NCI-H128 (cell line): ENCODE measurements around the gene KMT5B.
"Not testable (repeated sequence)": the region's sequence is repeated elsewhere in the genome, so short reads cannot be mapped to it uniquely, and the experiment has no call there.

Experiments used
- DNase-seq: peaks from one replicate; lab custom pipeline; 2025; ENCODE audit not compliant: unreplicated experiment; lab: John Stamatoyannopoulos, UW

Gene KMT5B

DNA sequence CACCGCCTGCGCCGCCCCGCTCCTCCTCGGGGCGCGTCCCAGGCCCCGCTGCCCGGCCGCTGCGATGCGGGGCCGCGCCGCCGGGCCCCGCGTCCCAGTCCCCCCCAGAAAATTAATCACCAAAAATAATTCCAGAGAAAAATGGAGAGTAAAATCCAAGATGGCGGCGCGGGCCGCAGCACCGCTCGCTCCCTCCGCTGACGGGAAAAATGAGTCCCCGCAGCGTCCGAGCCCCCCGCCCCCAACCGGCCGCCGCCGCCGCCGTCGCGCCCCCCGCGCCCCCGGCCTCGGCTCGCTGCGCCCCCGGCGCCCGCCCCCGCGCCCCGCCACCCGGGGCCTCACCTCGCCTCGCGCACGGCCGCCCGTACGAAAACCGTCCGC lies at the start of gene KMT5B:
TSS of gene KMT5B (minus strand) at position 162 of the 381 bp plus-strand sequence. CDS start 23,220 bp downstream, outside the sequence.
- DNase-seq: no peak

DNA sequence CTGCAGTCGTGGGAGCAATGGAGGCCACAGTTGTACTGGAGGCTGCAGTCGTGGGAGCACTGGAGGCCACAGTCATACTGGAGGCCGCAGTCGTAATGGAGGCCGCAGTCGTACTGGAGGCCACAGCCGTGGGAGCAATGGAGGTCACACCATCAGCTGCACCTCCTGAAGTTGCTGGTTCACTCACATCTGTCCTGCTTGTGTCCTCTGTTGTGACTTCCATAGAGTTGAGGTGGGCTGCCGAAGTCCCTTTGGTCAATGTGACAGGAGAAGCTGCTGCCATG lies 49.4 kb upstream of the KMT5B start:
- DNase-seq: no peak

DNA sequence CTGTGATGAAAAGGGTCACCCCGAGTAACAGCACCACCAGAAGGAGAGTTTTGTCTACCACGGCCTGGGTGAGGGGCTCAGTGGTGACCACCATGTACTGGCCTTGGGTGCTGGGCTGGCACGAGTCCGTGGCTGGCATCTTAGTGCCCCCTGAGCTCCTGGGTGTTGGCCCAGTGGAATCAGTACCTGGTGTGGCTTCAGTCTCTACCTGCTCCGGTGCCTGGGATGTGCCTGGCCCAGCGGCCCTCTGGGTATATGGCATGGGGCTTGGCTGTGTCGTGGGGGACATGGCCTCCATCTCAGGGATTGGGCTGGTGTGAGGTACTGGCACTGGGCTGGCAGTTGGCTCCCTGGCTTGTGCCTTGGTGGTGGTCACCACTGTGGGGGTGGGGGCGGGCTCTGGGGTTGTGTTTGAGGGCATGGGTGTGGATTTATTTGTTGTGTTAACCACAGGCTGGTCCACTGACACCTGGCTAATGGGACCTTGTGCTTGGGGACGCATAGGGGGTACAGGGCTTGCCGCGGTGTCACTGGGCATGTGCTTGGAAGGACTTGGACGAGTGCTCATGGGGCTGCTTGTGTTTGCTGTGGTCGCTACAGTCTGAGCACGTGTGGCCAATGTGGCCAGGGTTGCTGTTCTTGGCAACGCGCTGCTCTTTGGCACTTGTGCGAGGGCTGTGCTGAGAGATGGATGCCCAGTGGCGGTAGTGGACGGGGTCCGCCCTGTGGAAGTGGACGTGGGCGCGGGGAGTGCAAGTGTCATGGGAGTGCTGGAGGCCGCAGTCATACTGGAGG lies 48.9 kb upstream of the KMT5B start:
- no peak for DNase-seq

DNA sequence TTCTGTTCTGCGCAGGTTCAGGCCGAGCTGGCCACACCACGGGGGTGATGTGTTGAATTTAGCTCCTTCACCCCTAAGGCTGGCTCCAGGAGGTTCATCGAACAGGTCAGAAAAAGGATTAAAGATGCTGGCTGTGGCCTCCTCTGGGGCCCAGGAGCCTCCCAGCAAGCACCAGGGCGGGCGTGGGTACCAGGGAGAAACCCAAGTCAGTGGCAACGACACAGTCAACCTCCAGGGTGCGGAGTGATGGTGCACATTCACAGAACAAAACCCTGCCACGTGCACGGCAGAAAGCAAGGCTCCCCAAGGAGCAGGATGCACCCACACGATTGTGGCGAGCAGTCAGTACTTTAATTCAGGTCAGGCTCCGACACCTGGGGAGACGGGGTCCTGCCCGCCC lies 47.9 kb upstream of the KMT5B start:
- no peak for DNase-seq

DNA sequence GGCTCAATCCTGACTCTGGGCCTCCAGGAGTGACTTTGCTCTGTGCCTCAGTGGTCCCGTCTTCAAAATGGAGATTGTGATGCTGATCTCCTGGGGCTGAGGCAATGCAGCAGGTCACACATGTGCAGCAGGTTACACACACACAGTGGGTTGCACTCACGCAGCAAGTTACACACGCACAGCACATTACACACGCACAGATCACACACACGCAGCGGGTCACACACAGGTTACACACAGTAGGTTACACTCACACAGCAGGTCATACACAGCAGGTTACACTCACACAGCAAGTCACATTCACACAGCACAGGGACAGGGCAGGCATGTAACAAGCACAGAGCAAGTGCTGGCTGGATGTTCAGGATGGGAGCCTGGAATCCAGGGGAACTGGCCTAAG lies 47.4 kb upstream of the KMT5B start:
- DNase-seq: no peak

DNA sequence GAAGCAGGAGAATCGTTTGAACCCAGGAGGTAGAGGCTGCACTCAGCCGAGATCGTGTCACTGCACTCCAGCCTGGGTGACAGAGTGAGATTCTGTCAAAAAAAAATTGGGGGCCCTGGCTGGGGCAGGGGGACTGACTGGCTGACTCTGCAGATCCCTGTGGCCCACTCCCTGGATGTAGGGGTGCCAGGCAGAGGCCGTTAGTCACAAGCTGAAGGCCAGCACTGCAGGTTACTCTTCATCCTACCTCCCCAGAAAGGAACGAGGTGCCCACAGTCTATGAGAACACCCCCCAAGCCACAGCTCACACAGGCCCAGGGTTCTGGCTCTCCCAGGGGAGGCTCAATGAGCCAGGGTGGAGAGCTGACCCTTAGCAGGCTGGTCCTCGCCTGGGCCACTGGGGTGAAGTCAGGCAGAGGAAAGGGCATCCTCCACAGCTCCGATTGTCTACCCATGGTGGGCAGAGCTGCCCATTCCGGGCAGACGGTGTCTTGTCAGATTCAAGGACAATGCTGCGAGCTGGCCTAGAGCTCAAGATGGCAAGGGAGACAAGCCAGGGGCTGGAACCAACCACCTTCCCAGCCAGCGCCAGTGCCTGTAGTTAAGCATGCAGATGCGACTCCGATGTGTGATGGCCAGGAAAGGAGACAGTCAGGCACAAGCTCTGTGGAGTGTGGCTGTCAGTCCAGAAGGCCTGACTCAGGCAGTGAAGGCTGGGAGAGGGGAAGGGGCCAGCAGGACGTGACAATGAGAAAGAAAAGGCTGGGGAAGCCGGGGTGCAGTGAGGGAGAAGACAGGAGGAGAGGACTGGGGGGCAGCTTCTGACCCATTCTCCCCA lies 46.2 kb upstream of the KMT5B start:
- DNase-seq: no peak

DNA sequence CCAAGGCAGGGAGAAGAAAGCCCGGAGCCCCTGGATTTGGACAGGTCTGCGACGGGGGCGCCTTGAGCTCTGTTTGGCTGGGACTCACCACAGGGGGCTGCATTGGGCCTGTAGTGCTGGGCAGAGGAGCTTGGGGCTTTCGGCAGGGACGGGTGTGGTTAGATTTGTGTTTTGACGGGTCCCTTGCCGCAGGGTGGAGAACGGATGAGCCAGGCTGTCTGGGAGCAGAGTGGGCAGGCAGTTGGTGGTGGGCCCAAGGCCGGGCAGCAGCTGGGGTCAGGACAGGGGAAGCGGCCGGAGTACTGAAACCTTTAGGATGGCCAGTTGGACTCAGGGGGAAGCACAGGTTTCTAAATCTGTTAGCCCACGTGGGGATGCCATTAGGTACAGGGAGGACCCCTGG lies 45.3 kb upstream of the KMT5B start:
- no peak for DNase-seq

DNA sequence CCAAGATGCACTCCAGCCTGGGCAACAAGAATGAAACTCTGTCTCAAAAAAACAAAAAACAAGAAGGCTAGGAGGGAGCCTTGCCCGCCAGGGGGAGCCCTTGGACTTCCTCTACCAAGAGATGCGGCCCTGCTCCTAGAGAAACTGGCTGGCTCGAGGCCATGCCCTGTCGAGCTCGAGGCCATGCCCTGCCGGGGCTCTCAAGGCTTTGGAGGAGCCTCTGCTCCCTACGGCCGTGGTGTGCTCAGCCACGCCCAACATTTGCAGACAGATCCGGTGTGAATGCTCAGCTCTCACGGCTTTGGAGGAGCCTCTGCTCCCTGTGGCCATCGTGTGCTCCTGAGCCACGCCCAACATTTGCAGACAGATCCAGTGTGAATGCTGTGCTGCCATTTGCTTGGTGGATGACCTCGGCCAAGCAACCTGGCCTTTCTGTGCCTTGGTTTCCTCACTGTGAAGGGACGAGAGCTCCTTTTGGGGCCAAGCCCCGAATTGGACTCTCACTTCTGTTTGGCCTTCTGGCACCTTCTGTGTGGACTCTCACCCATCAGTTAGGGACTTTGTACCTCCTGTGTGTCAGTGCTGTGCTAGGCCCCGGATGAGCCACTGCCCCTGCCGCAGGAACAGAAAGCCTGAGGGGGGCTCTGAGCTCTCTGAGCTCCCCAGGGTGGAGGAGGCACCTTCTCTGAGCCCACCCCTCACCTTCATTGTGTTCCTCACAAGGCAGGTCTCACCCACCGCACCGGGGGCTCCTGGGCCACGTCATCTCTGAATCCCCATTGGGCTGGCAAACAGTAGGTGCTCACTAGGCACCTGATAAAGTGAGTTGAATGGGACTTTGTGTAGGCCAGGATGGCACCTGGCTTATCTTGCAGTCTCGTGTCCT lies 44.6 kb upstream of the KMT5B start:
- peak; percentile 82 for DNase-seq

DNA sequence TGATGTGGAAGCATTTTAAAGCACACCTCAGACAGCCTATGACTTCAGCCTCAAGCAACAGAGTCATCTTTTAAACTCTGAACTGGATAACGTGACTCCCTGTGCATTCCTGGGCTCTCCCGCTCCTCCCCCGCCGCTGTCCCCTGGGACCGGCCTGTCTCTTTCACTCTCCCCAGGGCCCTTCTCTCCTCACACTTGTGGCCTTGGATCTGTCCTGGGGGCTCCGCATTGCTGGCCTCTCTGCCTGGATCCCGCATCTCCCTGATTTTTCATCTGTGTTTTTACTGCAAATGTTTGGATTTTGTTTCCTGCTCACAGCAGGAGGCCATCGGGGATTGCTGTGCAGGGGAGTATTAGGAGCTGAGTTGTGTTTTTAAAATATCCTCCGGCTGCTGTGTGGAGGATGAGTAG lies 43.2 kb upstream of the KMT5B start:
- no peak for DNase-seq

DNA sequence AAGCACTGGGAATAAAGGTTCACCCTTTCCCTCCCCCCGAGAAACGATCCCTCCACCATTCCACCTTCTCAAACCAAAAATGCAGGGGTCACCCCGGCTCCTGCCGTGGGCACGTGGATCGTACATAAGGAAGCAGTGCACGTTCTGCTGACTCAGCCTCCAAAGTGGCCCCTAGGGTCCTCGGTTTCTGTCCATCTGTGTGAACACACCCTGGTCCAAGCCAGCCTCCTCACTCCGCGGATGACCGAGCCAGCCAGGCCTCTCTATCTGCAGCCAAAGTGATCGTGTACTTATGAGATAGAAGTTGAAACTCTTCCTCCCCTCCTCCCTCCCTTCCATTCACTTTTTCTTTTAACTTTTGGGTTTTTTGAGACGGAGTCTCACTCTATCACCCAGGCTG lies 42.4 kb upstream of the KMT5B start:
- no peak for DNase-seq

DNA sequence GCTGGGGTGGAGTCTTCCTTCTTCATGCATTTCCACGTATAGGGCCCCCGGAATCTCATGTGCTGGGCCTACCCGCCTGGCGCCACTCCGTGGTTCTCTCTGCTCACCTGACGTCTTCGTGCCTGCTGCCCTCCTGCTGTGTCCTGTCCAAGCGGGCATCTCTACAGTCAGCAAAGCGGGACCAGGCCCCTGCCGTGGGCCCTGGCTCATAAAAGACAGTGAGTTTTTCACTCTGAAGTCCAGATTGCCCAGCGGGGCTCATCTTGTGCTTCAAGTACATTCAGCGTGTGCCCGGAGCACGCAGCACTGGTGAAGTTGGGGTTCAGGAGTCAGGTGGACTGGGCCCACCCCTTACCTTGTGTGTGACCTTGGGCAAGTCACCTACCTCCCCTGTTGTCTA lies 41.3 kb upstream of the KMT5B start:
- DNase-seq: no peak

DNA sequence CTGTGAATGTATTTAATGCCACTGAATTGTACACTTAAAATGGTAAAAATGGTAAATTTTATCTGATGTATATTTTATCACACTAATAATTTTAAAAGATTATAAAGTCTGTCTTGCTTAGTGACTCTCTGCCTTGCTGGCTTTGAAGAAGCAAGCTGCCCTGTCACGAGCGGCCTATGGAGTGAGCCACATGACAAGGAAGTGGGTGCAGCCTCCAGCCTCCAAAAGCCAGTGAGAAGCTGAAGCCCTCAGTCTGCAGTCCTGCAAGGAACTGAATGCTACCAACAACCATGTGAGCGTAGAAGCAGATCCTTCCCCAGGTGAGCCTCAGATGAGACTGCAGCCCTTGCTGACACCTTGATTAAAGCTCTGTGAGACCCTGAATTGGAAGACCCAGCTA lies 38.7 kb upstream of the KMT5B start:
- no peak for DNase-seq

DNA sequence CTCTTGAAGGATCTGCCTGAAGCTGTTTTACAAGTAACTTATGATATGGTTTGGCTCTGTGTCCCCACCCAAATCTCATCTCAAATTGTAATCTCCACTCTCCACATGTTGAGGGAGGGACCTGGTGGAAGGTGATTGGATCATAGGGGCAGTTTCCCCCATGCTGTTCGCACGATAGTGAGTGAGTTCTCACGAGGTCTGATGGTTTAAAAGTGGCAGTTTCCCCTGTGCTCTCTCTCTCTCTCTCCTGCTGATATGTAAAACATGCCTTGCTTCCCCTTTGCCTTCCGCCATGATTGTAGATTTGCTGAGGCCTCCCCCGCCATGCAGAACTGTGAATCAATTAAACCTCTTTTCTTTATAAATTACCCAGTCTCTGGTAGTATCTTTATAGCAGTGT lies 31.8 kb upstream of the KMT5B start:
- not testable (repeated sequence) for DNase-seq

DNA sequence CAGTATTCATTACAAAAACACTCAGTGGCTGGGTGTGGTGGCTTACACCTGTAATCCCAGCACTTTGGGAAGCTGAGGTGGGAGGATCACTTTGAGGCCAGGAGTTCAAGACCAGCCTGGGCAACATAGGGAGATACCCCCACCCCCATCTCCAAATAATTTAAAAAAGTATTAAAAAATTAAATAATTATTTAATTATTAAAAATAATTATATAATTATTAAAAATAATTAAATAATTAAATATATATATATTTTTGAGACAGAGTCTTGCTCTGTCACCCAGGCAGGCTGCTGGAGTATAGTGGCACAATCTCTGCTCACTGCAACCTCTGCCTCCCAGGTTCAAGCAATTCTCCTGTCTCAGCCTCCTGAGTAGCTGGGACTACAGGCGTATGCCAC lies 30.8 kb upstream of the KMT5B start:
- DNase-seq: not testable (repeated sequence)

DNA sequence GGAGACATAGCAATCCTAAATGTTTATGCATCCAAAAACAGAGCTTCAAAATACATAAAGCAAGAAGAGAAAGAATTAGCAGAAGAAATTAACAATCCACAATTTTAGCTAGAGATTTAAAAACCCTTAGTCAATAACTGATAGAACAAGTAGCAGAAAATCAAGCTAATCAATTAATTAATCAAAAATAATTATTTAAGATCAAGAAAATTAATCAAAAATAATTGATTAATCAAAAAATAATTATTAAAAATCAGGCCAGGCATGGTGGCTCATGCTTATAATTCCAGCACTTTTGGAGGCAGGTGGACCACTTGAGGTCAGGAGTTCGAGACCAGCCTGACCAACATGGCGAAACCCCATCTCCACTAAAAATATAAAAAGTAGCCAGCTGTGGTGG lies 29.5 kb upstream of the KMT5B start:
- DNase-seq: no peak

DNA sequence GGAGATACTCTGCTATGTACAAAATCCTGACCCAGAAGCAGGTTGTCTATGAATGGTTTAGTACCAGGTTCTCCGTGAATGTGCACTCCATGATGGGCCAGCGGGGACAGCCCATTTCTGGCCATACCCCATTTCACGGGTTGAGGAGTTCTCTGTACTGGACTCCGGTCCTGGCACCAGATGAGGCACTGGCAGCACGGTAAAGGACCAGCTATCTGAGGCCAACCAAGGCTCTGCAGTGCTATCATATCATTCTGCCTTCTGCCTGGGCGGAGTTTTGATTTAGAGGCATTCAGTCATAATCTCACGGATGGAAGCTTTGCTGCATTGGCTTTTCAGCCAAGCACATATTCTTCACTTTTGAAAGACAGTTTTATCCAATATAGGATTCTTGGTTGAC lies 18.5 kb upstream of the KMT5B start:
- DNase-seq: no peak

DNA sequence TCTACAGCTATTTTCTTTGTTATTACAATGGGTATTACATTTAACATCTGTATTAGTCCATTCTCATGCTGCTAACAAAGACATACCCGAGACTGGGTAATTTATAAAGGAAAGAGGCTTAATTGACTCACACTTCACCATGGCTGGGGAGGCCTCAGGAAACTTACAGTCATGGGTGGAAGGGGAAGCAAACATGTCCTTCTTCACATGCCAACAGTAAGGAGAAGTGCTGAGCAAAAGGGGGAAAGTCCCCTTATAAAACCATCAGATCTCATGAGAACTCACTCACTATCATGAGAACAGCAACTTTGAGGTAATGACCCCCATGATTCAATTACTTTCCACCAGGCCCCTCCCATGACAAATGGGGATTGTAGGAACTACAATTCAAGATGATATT lies 16.5 kb upstream of the KMT5B start:
- no peak for DNase-seq

DNA sequence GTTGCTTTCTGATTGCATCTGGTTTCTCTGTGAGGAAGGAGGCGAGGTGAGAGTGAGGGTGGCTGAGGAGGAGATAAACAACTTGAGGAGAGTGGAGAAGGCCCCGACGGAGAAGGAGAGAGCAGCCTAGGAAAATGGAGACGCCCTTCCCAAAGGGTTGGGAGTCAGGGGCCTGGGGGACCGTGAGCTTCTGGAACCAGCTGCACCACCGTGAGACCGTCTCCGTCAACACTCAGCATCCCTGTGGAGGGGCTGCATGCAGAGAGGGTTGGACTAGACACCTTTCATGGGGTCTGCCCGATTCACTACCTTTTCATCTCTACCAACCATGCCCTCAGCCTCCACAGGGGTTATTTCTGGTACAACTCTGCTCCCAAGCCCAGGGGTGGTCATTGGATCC lies 13.3 kb upstream of the KMT5B start:
- no peak for DNase-seq

DNA sequence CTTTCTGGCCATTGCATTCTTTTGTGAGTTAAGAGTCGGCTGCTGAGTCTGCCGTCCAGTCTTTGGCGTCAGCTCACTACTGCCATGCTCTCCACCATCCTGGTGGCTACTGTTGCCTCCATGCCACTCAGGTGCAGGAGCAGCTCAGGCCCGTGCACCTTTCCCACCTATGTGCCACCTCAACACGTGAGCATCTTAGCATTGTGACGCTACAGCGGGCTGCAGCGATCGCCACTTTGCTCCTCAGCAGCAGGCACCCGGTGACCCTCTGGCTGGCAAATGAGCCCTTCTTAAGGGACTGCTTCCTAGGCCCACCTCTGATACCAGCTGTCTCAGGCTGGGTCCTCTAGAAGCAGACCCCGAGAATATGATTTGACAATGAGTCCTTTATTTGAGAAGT lies 11.5 kb upstream of the KMT5B start:
- no peak for DNase-seq

DNA sequence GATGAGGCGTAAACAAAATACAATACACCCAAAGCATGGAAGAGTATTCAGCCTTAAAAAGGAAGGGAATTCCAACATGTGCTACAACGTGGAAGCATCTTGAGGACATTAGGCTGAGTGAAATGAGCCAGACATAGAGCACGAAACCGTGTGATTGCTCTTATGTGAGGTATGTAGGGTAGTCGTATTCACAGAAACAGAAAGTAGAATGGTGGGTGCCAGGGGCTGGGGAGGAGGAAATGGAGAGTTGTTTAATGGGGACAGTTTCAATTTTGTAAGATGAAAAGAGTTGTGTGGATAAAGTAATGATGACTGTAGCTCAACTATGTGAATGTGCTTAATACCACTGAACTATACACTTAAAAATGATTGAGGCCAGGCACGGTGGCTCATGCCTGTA lies 10.2 kb upstream of the KMT5B start:
- DNase-seq: no peak

DNA sequence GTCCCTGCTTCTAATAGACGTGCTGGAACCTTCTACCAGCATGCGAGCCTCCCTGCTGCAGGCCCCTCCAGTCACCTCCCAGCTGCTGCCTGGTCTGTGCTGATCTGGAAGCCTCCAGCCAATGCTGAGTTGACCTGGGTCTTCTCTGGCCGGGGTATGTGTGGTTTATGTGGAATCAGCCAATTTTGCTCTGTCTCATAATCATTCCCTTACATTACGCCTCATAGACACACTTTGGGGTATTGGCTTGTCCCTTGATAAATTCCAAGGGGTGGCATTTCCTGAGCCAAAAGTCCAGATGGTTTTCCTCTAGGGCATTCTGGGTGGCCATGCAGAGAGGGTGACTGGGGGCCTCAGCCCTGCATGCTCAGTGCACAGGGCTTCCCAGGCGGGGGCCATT lies 8.3 kb upstream of the KMT5B start:
- DNase-seq: no peak
